Measurements from ENCODE around the gene EXOSC2. TPM values are rescaled to one million over a fixed set of nuclear protein-coding genes. Genes with fewer than 3 reads are reported as not detected.
"Not testable (repeated sequence)": the region's sequence is repeated elsewhere in the genome, so short reads cannot be mapped to it uniquely, and the experiment has no call there.

The EXOSC2 gene
- total RNA-seq, 3 donors from 2014 or later, result 112 to 116 (median 113) TPM

DNA sequence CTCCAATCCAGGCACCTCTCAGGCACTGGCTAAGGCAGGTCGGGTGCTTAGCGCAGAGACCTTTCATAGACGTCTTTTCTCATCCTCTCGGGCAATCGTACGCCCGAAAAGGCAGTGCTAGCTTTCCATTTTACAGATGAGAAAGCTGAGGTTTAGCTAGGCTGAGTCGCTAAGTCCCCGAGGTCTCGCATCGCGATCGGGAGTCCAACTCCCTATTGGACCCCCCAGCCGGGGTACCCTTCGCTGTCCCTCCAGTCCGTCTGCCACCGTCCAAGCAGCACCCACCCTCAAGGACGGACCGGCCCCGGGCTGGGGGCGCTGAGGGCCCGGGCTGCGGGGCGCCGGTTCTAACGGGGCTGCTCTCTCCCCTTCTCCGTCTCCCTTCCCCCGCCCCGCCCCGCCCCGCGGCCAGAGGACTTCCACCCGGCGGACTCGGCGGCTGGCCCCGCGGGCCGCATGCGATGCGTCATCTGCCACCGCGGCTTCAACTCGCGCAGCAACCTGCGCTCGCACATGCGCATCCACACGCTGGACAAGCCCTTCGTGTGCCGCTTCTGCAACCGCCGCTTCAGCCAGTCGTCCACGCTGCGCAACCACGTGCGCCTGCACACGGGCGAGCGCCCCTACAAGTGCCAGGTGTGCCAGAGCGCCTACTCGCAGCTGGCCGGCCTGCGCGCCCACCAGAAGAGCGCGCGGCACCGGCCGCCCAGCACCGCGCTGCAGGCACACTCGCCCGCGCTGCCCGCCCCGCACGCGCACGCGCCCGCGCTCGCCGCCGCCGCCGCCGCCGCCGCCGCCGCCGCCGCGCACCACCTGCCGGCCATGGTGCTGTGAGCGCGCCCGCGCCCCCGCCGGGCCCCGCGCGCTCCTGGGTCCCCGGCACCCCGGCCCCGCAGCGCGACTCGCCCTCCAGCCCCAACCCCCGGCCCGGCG is 12.5 kb upstream of the EXOSC2 start:
- Mint-ChIP-seq H3K36me3 (ENCODE audit: insufficient read depth) (no peaks in the 10 kb centered on the region), H3K27me3 (ENCODE audit: low read depth) (peaks cover 13% of the 10 kb centered on the region), H3K4me3 (peak overlapping the region; percentile 53), H3K9me3 (no peaks in the 10 kb centered on the region), H3K4me1 (ENCODE audit: low read depth) (peaks cover 3% of the 10 kb centered on the region)
- ATAC-seq (peak; percentile 71 to 72), DNase-seq (peak; percentile 44)

DNA sequence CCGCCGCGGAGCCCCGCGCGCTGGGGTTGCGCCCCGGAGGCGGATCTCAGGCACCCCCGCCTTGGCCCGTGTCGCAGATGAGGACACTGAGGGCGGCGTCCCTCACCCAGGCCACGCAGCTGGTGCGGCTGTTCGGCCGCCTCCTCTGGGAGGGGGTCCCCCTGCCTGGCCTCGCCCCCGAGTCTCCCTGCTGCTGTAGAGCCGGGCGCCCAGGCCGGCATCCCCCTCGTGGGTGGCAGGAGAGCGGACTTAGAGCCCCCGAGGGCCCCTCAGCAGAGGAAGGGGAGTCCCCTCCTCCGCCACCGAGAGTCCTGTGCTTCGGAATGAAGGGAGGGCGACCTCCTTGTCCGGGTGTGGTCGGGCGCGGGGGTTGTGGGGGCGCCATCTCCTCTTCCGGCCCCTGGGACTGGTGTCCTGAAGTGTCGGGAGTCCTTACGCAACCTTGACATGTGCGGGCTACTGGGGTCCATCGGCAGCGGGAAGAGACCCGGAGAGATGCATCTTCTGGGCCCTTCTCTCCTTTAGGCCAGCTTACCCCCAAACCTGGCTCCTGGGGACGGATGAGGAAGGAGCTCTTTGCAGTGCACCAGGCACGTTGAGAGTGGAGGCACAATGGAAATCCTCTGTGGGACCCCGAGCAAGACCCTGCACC is 11.7 kb upstream of the EXOSC2 start:
- H3K27me3 Mint-ChIP-seq (ENCODE audit: low read depth), result peaks cover 13% of the 10 kb centered on the region
- peak overlapping the region; percentile 94 for H3K4me3 Mint-ChIP-seq
- ATAC-seq (peak; percentile 29 to 44), DNase-seq (no peak)
- peaks cover 3% of the 10 kb centered on the region for H3K4me1 Mint-ChIP-seq (ENCODE audit: low read depth)
- H3K9me3 Mint-ChIP-seq, result no peaks in the 10 kb centered on the region
- no peaks in the 10 kb centered on the region for H3K36me3 Mint-ChIP-seq (ENCODE audit: insufficient read depth)

- peak; percentile 22 to 38 for ATAC-seq
- peak; percentile 47 for DNase-seq
- Mint-ChIP-seq H3K27me3 (ENCODE audit: low read depth) (peaks cover 13% of the 10 kb centered on the region), H3K4me1 (ENCODE audit: low read depth) (peaks cover 5% of the 10 kb centered on the region), H3K4me3 (peak overlapping the region; percentile 94), H3K9me3 (no peaks in the 10 kb centered on the region), H3K36me3 (ENCODE audit: insufficient read depth) (no peaks in the 10 kb centered on the region)
These were observed 11.0 kb upstream of the EXOSC2 start for GRCh38 chr9:130682421-130683121.

GRCh38 chr9:130685104-130685503 is 8.5 kb upstream of the EXOSC2 start:
- H3K9me3 Mint-ChIP-seq, result no peaks in the 10 kb centered on the region
- H3K36me3 Mint-ChIP-seq (ENCODE audit: insufficient read depth), result no peaks in the 10 kb centered on the region
- peaks cover 13% of the 10 kb centered on the region for H3K4me1 Mint-ChIP-seq (ENCODE audit: low read depth)
- no peak overlapping the region for H3K4me3 Mint-ChIP-seq
- no peak for DNase-seq
- peaks cover 4% of the 10 kb centered on the region for H3K27me3 Mint-ChIP-seq (ENCODE audit: low read depth)
- ATAC-seq, result no peak

- not testable (repeated sequence) for ATAC-seq; H3K36me3 Mint-ChIP-seq (ENCODE audit: insufficient read depth); H3K27me3 Mint-ChIP-seq (ENCODE audit: low read depth); H3K9me3 Mint-ChIP-seq; H3K4me3 Mint-ChIP-seq; DNase-seq
- H3K4me1 Mint-ChIP-seq (ENCODE audit: low read depth), result peaks cover 14% of the 10 kb centered on the region
These were observed 7.6 kb upstream of the EXOSC2 start for GRCh38 chr9:130685945-130686344.

GRCh38 chr9:130687615-130688014 is 6.0 kb upstream of the EXOSC2 start:
- peaks cover 11% of the 10 kb centered on the region for H3K4me1 Mint-ChIP-seq (ENCODE audit: low read depth)
- H3K36me3 Mint-ChIP-seq (ENCODE audit: insufficient read depth), result no peaks in the 10 kb centered on the region

DNA sequence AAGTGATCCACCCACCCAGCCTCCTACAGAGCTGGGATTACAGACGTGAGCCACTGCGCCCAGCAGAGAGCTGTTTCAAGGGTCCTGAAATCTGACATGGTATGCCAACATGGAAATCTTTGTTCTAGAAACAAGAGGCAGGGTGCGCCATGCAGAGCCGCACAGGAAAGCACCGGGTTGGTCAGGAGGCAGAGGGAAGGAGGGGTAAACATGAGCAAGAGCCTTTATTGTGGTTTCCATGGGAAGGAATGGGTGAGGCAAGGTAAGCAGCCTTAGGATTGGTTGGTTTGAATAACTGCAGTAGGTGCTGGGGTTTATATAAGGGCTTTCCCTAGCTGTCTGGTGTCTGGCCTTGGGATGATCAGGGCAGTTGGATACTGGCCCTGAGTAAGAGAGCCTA is 5.5 kb upstream of the EXOSC2 start:
- Mint-ChIP-seq H3K4me1 (ENCODE audit: low read depth) (peaks cover 13% of the 10 kb centered on the region), H3K36me3 (ENCODE audit: insufficient read depth) (no peaks in the 10 kb centered on the region), H3K9me3 (no peaks in the 10 kb centered on the region), H3K4me3 (no peak overlapping the region), H3K27me3 (ENCODE audit: low read depth) (no peaks in the 10 kb centered on the region)
- no peak for DNase-seq
- peak in 1 of 2 donors; percentile 66 for ATAC-seq

More at GRCh38 chr9:130687615-130688014, 6.0 kb upstream of the EXOSC2 start:
- ATAC-seq (no peak), DNase-seq (no peak)
- Mint-ChIP-seq H3K9me3 (no peaks in the 10 kb centered on the region), H3K27me3 (ENCODE audit: low read depth) (no peaks in the 10 kb centered on the region), H3K4me3 (no peak overlapping the region)

- Mint-ChIP-seq H3K4me1 (ENCODE audit: low read depth) (peaks cover 19% of the 10 kb centered on the region), H3K4me3 (no peak overlapping the region), H3K9me3 (no peaks in the 10 kb centered on the region), H3K36me3 (ENCODE audit: insufficient read depth) (peaks cover 3% of the 10 kb centered on the region), H3K27me3 (ENCODE audit: low read depth) (no peaks in the 10 kb centered on the region)
- no peak for ATAC-seq
- DNase-seq, result no peak
These were observed 4.0 kb upstream of the EXOSC2 start for GRCh38 chr9:130689572-130689936.

DNA sequence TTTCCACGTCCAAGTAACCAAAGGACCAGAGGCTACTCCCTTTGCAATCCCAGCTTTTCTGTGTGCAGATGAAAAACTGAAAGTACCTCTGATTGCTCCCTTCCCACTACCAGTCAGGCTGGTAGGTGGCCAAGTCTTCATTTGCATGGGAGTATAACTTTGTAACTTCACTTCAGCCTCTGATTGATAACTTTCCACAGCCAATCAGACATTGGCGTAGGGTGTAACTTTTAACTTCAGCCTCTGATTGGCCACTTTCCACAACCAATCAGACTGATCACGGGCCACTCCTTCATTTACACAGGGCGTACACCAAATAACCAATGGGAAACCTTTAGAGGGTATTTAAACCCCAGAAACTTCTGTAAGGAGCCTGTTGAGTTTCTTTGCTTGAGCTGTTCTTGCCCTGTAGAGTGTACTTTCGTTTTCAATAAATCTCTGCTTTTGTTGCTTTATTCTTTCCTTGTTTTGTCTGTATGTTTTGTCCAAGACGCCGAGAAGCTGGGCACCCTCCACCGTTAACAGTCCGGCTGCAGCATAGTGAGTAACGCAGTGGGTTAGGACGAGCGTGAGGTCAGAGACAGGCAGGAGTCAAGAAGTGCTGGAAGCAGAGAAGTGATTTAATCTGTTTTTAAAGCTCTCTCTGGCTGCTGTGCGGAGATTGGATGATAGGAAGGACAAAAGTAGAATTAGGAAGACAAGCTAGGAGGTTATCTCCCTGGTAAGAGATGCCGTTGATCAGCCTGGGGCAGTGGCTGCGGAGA is 3.5 kb upstream of the EXOSC2 start:
- Mint-ChIP-seq H3K36me3 (ENCODE audit: insufficient read depth) (peaks cover 7% of the 10 kb centered on the region), H3K4me3 (no peak overlapping the region), H3K9me3 (no peaks in the 10 kb centered on the region), H3K4me1 (ENCODE audit: low read depth) (peaks cover 24% of the 10 kb centered on the region), H3K27me3 (ENCODE audit: low read depth) (no peaks in the 10 kb centered on the region)
- no peak for ATAC-seq
- DNase-seq, result no peak

DNA sequence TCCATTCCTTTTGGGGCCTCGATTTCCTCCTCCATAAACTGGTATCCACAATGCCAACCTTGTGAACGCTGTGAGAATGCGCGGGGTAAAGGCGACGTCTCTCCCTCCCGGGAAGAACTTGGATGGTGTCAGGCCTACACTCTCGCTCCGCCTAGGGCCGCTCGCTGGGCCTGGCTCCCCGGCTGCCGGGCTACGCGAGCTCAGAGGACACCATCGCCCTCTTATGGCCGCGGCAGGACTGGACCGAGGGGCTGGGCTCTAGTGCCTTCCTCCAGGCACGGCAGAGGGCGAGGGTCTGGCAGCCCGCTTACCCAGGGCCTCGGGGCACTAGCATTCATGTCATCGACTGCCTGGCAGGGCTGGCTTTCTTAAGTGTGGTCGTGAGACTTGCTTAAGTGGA is 1.3 kb upstream of the EXOSC2 start:
- DNase-seq (no peak), ATAC-seq (no peak)
- Mint-ChIP-seq H3K9me3 (no peaks in the 10 kb centered on the region), H3K36me3 (ENCODE audit: insufficient read depth) (peaks cover 22% of the 10 kb centered on the region), H3K4me1 (ENCODE audit: low read depth) (peaks cover 42% of the 10 kb centered on the region), H3K27me3 (ENCODE audit: low read depth) (no peaks in the 10 kb centered on the region), H3K4me3 (peak overlapping the region; percentile 100)

- Mint-ChIP-seq H3K4me3 (peak overlapping the region; percentile 100), H3K4me1 (ENCODE audit: low read depth) (peaks cover 37% of the 10 kb centered on the region), H3K27me3 (ENCODE audit: low read depth) (no peaks in the 10 kb centered on the region), H3K9me3 (no peaks in the 10 kb centered on the region), H3K36me3 (ENCODE audit: insufficient read depth) (peaks cover 25% of the 10 kb centered on the region)
- ATAC-seq, result no peak
- no peak for DNase-seq
These were observed 517 bp upstream of the EXOSC2 start for GRCh38 chr9:130693101-130693425.

DNA sequence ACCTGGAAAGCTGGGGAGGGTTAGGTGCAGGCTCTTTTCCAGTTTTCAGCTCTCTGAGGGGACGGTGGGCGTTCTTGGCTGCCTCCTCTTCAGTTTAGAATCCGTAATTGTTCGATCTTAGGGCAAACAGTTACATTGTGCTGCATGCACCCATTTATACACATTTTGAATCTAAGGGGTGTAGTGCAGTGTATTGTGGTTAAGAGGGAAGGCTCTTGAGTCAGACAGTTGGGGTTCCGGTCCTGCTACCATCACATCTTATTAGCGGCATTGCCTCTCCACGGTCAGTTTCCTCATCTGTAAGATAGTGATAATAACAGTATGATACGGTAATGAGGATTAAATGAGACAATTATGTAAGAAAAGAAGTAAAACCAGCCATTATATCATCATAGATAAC is 625 bp downstream of the EXOSC2 start:
- DNase-seq (no peak), ATAC-seq (peak; percentile 37 to 39)
- H3K36me3 Mint-ChIP-seq (ENCODE audit: insufficient read depth), result peaks cover 37% of the 10 kb centered on the region
- no peaks in the 10 kb centered on the region for H3K9me3 Mint-ChIP-seq
- H3K4me3 Mint-ChIP-seq, result peak overlapping the region; percentile 100
- peaks cover 39% of the 10 kb centered on the region for H3K4me1 Mint-ChIP-seq (ENCODE audit: low read depth)
- no peaks in the 10 kb centered on the region for H3K27me3 Mint-ChIP-seq (ENCODE audit: low read depth)

DNA sequence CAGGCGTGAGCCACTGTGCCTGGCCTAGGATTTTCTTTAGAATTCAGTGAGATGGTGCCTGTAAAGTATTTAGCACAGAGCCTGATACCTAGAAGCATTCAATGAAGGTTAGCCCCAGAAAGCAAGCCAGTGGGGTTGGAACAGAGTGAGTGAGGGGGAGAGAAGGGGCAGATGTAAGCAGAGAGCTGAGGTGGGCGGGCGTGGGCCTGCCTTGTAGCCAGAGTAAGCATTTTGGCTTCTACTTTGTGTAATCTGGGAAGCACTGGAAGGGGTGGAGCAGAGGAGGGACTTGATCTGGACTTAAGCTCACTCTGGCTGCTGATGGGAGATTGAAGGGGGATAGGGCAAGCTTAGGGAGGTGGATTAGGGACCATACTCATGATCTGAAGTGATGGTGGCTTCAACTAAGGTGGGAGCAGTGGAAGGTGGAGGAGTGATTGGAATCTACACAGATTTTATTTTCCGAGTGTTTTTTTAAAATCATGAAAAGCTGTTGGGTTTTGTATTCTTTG is 2.6 kb downstream of the EXOSC2 start:
- H3K4me3 Mint-ChIP-seq, result peak overlapping the region; percentile 100
- peaks cover 44% of the 10 kb centered on the region for H3K36me3 Mint-ChIP-seq (ENCODE audit: insufficient read depth)
- no peaks in the 10 kb centered on the region for H3K27me3 Mint-ChIP-seq (ENCODE audit: low read depth)
- no peaks in the 10 kb centered on the region for H3K9me3 Mint-ChIP-seq
- ATAC-seq, result no peak
- DNase-seq, result no peak
- H3K4me1 Mint-ChIP-seq (ENCODE audit: low read depth), result peaks cover 38% of the 10 kb centered on the region

GRCh38 chr9:130696996-130697395 is 3.4 kb downstream of the EXOSC2 start:
- Mint-ChIP-seq H3K4me1 (ENCODE audit: low read depth) (peaks cover 38% of the 10 kb centered on the region), H3K9me3 (no peaks in the 10 kb centered on the region), H3K27me3 (ENCODE audit: low read depth) (no peaks in the 10 kb centered on the region), H3K4me3 (no peak overlapping the region), H3K36me3 (ENCODE audit: insufficient read depth) (peaks cover 45% of the 10 kb centered on the region)
- DNase-seq (no peak), ATAC-seq (no peak)
